Measurements from ENCODE around the gene VAMP4.
"Not testable (repeated sequence)": the region's sequence is repeated elsewhere in the genome, so short reads cannot be mapped to it uniquely, and the experiment has no call there.

VAMP4 gene

DNA sequence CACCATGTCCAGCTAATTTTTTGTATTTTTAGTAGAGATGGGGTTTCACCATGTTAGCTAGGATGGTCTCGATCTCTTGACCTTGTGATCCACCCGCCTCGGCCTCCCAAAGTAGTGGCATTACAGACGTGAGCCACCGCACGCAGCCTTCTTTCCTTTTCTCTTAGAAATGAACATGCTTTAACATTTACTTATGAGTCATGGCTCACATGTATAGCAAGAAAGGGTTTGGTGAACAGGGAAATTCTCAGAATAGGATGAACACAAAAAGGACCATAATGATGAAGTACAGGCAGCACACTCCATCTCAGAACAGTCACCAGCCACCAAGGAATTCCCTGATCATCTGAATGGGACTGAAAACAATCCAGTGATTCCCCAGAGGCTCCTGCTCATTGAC lies 9.4 kb upstream of the VAMP4 start:
- DNase-seq (ENCODE audit: low read depth): no peak

DNA sequence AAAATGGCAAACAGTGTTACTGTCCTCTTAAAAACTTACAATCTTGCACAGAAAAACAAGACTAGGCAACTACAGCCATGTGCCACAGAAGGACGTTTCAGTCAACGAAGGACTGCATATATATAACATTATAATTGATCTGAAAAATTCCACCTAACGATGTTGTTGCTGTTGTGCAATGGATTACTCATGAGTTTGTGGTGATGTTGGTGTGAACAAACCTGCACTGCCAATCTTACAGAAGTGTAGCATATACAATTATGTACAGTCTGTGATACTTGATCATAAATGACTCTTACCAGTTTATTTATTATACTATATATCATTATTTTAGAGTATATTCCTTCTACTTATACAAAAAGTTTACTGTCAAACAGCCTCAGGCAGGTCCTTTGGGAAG lies 6.8 kb upstream of the VAMP4 start:
- DNase-seq (ENCODE audit: low read depth): no peak

DNA sequence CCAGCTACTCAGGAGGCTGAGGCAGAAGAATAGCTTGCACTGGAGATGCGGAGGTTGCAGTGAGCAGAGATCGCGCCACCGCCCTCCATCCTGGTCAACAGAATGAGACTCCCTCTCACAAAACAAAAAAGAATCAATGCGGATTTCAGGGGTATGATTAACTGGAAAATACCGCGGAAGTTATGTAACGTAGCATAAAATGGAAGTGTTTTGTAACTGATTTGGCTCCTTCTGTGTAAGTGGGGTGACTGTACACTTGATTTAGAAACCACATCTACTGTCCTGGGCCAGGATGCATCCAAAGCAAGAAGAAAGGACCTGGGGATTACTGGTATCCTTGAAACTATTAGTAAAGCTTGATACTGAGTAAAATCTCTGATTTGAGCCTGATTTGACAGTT lies 3.1 kb upstream of the VAMP4 start:
- DNase-seq (ENCODE audit: low read depth): no peak

DNA sequence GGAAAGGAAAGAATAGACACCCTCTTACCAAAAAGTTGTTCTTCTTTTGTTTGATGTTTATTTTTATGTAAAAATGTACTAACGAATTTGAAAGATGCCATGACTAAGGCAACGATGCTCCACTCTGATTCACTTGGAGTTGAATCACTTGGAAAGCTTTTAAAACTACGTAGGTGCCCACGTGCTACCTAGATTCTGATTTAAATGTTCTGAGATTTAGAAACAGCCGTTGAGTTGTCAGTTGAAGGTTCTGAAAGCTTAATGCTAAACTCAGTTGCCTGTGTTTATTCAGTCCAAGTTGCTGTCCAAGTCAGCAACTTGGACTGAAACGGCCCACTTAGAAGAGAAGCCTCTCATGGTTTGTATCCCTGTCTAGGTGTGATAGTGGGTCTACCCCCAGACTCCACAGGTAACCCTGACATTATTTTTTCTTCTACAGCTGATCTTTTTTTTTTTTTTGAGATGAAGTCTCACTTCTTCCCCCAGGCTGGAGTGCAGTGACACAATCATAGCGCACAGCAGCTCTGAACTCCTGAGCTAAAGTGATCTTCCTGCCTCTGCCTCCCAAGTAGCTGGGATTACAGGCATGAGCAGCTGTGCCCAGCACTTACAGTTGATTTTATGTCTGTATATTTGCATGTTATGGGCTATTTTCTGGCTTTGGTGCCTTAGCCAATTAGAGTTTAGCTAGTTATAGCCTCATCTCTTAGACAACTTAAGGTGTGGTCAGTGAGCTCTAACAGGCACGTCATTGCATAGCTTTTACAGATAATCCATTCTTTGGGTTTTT lies 1.4 kb upstream of the VAMP4 start:
- DNase-seq (ENCODE audit: low read depth): no peak

DNA sequence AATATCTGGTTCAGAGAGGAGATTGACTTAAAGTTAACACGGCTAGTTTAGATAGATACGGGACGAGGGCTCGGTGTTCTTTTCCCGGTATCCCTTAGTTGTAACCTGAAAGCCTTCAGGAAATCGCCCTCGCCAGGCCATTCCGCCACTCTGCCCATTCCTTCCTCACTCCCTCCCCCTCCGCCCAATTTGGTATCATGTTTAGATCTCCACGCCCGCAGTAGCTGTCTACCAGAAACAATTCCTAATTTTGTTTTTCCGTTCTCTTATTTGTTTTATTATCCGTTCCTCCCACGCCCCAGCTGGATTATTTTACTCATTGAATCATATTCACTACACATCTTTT lies 685 bp upstream of the VAMP4 start:
- no peak for DNase-seq (ENCODE audit: low read depth)

DNA sequence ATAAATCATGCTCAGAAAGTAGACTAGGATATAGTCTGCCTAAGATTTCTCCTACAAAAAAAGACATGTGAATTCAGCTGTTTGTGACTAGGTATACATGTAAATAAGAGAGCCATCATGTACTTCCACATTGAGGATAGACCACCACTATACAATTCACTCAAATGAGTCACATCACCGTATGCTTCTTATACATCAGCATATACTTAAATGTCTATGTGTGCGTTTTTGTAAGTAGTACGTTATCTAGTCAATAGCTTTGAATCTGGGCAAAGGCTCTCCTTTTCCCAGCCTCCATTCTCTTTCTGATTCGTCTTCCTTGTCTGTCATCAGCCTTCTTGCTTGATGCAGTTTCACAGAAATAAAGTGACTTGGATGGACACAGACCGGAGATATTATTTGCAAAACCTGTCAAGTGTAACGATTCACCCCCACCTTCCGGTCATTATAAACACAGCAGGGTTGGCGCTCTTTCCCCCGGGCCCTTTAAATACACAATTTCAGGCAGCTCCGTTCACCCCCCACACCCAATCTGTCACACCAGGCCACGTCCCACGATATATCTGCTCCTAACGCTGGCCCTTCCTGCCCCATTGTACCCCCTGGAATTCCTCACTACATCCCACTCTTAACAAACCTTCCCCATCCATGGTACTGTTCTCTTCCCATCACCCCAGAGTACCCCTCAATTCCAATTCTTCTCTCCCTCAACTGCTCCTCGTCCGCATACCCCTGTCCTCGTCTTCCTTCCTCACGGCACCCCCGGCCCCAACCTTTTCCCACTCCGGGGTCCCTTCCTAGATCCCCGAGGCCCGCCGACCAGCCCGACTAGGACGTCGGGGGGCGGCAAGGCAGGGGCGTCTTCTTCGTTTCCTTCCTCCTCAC lies 636 bp downstream of the VAMP4 start:
- DNase-seq (ENCODE audit: low read depth): no peak

DNA sequence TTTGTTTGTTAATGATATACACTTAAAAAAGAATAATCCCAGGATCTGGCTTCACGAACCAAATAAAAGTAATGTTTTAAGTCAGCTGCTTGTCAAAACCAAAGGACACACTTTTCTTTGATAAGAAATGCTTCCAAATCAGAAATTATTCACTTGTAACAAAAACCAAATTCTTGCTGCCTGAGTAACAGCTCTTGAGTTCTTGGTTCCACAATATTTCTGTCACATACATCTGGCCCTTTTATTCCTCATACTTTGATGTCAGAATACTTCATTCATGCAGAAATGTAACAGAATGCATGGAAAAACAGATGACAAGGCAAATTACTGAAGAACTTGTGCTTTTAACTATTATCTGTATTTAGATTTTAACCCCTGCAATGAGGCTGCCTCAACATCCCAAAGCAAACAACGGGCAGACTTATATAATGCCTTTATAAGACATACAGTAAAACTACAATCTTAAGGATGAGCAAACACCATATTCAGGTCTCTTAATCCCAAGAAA lies 1.5 kb downstream of the VAMP4 start:
- no peak for DNase-seq (ENCODE audit: low read depth)

DNA sequence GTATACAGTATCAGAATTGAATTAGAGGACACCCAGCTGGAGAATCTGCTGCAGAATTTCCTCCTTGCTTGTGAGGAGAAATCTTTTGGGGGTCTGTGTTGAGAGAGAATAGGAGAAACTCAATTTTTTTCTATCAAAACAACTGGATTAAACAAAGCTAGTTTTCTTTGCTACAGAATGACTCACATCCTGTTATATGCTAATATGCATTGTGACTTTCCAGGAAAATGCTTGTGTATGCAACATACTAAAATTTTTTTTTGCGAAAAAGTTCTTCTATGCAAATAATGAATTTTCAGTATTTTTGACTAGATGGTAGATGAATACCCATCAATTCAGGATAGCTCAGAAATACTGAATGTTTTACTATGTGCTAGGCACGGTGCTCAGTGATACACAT lies 2.2 kb downstream of the VAMP4 start:
- no peak for DNase-seq (ENCODE audit: low read depth)

DNA sequence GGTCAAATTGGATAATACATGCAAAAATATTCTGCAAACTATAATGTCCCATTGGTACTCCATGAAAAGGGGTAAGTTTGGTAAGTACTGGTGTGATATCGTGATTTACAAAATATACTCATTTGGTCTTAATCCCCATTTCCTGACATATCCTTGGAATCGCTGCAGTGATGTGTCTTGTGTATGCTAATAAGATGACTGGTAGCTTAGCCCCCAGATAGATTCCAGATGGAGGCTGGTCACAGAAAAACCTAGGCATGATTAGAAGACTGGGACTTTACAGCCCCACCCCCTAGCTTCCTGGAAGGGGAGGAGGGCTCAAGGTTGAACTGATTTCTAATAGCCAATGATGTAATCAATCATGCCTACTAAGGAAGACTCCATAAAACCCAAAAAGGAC lies 3.0 kb downstream of the VAMP4 start:
- no peak for DNase-seq (ENCODE audit: low read depth)

DNA sequence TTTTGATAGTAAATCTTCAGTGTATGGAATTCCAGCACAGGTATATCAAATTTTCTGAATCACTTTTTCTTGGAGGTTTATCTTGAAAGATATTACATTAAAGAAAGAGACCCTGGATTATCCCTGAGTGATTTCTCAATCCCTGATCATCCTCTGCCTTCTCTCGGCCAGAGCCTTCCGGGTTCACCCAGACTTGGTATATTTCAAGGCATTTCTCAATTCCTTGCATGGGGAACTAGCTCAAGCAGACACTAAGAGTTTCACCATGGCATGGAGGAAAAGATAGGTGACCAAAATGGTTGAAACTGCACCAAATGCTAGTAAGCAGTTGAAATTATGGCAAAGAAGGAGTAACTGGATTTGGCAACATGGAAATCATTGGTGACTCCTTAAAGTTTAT lies 5.7 kb downstream of the VAMP4 start:
- no peak for DNase-seq (ENCODE audit: low read depth)

DNA sequence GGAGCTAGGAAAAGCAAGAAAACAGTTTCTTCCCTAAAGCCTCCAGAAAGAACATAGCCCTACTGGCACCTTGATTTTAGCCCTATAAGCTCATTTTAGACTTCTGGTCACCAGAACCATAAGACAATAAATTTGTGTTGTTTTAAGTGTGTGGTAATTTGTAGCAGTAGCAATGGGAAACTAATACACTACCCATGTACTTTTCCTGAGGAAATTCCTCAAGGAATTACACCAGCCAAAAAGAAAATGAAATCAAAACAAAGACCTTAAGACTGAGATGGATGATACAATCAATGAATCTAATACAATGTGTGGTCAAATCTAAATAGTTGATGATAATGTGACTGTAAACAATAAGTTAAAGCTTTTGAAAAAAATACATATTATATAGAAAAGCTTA lies 11.8 kb downstream of the VAMP4 start:
- DNase-seq (ENCODE audit: low read depth): no peak

DNA sequence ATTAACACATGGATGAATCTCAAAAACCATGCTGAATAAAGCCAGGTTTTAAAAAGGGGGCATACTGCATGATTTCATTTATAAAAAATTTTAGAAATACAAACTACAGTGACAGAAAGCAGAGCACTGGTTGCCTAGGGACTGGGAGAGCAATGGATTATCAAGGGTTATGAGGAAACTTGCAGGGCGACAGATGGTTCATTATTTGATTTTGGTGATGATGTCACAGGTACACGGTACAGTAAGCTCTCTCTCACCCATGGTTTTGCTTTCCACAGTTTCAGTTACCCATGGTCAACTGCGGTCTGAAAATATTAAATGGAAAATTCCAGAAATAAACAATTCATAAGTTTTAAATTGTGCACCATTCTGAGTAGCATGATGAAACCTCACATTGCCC lies 14.1 kb downstream of the VAMP4 start:
- no peak for DNase-seq (ENCODE audit: low read depth)

DNA sequence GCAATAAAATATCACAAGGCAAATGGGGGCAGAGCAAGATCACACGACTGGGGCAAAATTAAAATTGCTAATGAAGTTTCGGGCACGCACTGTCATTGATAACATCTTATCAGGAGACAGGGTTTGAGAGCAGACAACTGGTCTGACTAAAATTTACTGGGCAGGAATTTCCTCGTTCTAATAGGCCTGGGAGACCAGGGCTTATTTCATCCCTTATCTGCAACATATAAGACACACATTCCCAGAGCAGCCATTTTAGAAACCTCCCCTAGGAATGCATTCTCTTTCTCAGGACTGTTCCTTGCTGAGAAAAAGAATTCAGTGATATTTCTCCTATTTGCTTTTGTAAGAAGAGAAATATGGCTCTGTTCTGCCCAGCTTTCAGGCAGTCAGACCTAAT lies 18.7 kb downstream of the VAMP4 start:
- DNase-seq (ENCODE audit: low read depth): not testable (repeated sequence)

DNA sequence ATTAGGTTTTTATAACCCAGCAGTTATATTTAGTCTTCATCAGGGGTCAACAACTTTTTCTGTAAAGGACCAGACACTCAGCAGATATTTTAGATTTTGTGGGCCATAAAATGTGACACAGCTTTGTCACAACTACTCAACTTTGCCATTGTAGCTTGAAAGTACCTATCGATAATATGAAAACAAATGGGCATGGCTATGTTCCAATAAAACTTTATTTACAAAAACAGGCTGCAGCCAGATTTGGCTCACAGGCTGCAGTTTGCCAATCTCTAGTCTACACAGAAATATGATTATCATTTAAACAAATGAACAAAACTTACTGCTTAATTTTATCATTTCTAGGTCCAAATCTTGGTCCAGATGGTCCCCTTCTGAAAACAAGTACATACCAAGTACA lies 23.0 kb downstream of the VAMP4 start:
- no peak for DNase-seq (ENCODE audit: low read depth)

DNA sequence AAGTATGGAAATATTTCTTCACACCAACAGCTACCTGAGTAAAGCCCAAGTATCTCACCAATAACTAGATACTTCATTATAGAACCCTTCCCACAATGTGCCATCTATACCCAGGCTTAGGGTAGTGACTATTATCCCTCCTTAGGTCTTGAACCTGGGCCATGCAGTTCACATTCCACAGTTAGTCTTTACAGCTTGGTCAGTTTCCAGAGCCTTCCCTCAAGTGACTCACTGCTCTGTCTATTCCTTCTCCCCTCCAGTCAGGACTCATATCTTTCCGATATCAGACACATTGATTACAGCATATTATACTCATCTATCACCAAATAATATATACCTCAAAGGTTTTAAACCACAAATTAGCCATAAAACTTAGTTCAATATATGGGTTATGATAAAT lies 23.6 kb downstream of the VAMP4 start:
- DNase-seq (ENCODE audit: low read depth): no peak

DNA sequence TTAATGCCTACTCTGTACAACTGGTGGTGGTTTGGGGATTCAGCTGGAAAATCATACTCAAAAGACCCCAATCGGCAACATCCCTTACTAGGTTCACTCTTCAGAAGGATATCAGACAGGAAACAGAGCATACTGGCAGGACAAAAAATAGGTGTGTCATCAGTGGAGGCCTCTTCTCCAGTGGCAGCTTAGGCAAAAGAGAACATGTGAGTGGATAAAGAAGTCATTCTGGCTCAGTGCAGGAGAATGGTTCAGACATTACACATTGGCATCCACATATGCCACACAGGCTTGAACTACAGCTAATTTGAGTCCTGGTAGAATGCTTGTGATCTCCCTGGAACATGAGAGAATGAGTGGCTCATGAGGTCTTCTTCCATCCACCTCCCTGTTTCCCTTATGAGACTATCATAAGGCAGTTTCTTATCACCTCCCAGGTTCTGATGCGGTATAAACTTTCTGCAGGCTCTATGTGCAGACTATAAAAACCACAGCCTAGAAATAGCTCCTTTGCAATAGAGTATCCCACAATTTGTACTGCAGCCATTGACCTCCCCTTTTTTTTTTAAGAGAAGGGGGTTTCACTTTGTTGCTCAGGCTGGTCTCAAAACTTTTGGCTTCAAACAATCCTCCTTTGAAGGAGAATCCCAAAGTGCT lies 24.7 kb downstream of the VAMP4 start:
- no peak for DNase-seq (ENCODE audit: low read depth)

DNA sequence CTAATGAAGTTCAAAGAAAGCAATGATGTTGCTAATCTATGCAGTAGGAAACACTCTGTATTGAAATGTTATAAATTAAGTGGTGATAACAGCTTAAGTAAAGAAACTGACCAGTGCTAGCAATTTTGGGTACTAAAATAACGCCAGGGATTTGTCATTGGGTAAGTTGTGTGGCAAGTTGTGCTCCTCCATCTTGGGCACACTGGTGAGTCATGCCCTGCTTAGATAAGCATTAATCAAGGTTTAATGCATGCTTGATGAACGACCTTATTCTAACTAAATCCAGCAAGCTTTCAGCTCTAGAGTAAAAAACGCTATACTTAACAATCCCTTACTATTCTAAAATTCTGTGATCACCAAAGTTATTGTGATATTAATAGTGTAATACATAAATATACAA lies 25.2 kb downstream of the VAMP4 start:
- no peak for DNase-seq (ENCODE audit: low read depth)

DNA sequence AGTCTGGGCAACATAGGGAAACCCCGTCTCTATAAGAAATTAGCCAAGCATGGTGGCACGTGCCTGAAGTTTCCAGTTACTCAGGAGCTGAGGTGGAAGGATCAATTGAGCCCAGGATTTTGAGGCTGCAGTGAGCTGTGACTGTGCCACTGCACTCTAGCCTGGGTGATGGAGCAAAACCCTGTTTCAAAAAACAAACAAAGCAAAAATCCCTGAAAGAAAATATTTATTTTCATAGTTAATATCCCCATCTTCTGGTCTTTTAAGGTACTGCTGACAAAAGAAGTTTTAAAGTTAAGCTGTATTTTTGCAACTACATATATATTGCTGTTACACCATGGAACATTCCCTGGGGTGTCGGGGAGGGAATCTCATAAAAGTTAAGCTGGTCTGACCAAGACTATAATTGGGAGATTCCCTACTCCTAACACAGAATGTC lies 26.0 kb downstream of the VAMP4 start:
- DNase-seq (ENCODE audit: low read depth): no peak

DNA sequence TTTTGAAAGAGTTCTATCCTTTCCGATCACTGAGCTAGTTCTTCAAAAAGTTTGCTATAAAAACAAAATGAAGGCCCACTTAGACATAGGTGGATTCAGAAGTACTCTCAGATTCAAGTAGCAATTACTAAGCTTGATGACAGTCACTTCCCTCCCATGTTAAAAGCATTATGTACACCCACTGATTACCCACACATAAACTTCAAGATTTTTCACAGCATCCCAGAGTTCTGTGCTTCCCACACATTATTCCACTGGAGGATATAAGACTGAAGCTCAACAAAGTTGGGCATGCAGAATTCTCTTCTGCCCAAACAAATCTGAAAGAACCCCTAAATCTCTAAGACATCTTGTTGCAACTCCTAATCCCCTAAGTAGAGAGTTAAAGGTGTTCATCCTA lies 29.5 kb downstream of the VAMP4 start:
- no peak for DNase-seq (ENCODE audit: low read depth)

DNA sequence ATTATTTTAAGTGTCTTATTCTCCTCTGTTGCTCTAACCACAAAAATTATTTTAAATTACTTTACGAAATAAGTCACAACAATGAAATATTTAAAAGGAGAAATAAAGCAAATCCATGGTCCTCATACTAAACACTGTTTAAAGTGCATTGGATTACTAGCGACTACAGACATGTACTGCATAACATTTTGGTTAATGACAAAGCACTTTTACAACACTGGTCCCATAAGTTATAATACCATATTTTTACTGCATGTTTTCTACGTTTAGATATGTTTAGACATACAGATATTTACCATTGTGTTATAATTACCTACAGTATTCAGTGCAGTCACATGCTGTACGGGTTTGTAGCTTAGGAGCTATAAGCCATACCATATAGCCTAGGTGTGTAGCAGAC lies 30.2 kb downstream of the VAMP4 start:
- DNase-seq (ENCODE audit: low read depth): no peak

DNA sequence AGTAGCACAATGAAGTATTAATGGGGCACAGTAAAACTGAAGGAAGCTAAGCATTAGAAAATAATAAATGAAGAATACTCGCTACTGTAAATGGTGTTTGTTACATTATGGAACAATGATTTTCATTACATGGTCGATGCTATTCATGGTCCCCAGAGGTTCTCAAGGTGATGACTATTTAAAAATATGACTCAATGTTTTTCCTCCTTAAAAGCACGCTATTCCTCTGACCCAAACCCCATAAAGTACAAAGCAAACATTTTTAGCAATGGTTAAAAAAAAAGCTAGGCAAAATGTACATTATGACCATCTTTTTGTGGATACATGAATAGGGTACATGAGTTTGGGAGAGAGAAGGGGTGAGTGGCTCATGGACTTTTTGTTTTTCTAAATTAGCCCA lies 34.3 kb downstream of the VAMP4 start:
- no peak for DNase-seq (ENCODE audit: low read depth)

DNA sequence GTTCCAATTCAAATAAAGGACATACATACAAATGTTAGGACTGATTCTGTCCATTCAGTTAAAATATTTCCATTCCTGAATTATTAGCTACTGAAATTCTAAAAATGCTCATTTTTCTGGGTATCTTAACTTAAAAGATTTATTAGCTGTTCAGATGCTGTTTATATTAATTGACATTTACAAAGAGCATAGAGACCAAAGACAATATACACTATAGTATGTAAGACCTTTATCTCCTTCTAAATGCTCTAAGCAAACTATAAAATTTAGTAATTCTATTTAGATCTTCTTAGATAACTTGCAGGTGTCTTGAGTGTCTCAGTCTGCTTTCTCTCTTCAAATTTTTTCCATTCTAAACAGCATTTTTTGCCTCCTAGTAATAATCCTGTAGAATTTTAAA lies 39.3 kb downstream of the VAMP4 start:
- DNase-seq (ENCODE audit: low read depth): no peak

DNA sequence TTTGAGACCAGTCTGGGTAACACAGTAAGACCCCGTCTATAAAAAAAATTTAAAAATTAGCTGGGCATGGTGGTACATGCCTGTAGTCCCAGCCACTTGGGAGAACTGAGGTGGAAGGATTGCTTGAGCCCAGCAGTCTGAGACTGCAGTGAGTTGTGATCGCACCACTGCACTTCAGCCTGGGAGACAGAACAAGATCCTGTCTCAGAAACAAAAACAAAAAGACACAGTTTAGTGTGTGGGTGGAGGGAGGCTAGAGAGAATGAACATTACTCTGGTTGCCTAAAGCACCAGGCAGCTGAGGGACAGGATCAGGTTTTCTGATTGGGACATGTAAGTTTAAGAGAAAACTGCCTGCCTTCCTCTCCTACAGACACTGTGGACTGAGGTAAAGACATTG lies 42.3 kb downstream of the VAMP4 start:
- no peak for DNase-seq (ENCODE audit: low read depth)

Data from GM04504 (cell line).